ENCODE results near the gene APOA4.

DNA sequence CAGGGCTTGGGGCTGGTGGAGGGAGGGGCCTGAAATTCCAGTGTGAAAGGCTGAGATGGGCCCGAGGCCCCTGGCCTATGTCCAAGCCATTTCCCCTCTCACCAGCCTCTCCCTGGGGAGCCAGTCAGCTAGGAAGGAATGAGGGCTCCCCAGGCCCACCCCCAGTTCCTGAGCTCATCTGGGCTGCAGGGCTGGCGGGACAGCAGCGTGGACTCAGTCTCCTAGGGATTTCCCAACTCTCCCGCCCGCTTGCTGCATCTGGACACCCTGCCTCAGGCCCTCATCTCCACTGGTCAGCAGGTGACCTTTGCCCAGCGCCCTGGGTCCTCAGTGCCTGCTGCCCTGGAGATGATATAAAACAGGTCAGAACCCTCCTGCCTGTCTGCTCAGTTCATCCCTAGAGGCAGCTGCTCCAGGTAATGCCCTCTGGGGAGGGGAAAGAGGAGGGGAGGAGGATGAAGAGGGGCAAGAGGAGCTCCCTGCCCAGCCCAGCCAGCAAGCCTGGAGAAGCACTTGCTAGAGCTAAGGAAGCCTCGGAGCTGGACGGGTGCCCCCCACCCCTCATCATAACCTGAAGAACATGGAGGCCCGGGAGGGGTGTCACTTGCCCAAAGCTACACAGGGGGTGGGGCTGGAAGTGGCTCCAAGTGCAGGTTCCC, 6.5 kb upstream of the APOA4 start, which contains the start of gene APOC3:
- TF ChIP-seq, protein P1, sequence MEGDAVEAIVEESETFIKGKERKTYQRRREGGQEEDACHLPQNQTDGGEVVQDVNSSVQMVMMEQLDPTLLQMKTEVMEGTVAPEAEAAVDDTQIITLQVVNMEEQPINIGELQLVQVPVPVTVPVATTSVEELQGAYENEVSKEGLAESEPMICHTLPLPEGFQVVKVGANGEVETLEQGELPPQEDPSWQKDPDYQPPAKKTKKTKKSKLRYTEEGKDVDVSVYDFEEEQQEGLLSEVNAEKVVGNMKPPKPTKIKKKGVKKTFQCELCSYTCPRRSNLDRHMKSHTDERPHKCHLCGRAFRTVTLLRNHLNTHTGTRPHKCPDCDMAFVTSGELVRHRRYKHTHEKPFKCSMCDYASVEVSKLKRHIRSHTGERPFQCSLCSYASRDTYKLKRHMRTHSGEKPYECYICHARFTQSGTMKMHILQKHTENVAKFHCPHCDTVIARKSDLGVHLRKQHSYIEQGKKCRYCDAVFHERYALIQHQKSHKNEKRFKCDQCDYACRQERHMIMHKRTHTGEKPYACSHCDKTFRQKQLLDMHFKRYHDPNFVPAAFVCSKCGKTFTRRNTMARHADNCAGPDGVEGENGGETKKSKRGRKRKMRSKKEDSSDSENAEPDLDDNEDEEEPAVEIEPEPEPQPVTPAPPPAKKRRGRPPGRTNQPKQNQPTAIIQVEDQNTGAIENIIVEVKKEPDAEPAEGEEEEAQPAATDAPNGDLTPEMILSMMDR (IDR thresholded peaks at IDR 0.05), result no peak
- TF ChIP-seq POLR2A (IDR thresholded peaks at IDR 0.05) (no peak), EP300 (IDR thresholded peaks at IDR 0.05) (no peak)

Data from sigmoid colon (tissue), 4 donors.